GM10266 (cell line): ENCODE results near the gene TMEM107.

Source experiments
- DNase-seq: peaks from one replicate; pipeline ENCODE4 v3.0.0; 2012; ENCODE audit errors: extremely low spot score
- CTCF ChIP-seq: IDR thresholded peaks from 2 replicates; pipeline ENCODE4 v1.5.1; 2012; ENCODE audit warnings: mild to moderate bottlenecking, low read depth; ENCODE audit not compliant: control insufficient read depth, insufficient read depth; ENCODE audit errors: missing control alignments

The TMEM107 gene

DNA sequence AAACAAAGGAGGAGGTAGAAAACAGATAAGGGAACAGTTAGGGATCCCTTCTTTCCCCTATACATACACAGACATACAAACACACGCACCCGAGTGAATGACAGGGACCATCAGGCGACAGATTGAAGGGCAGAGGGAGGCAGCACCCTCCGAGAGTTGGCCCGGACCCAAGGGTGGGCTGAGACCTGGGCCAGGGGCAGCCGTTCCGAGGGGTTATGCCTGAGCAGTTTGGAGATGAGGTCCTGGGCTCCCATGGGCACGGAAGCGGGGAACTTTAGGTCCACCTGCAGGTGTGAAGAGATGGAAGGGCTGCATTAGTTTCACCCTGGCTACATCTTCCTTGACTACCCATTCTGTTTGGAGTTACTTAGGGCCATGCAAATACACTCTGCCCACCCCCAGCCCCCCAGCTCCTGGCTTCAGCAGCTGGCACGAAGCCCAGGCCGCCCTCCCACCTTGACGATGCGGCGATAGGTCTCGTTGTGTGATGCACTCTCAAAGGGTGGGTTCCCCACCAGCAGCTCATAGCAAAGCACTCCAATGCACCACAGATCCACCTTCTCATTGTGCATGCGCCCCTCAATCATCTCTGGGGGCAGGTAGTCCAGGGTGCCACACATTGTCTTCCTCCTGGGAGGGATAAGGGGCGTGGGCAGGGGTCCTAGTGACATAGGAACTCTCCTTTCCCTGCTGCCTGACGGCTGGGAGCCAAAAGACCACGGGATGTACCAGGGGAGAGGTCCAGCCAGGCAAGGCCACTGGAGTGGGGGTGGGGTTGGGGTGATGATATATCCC is 28.8 kb upstream of the TMEM107 start:
- DNase-seq, result no peak
- TF ChIP-seq CTCF, result no peak

DNA sequence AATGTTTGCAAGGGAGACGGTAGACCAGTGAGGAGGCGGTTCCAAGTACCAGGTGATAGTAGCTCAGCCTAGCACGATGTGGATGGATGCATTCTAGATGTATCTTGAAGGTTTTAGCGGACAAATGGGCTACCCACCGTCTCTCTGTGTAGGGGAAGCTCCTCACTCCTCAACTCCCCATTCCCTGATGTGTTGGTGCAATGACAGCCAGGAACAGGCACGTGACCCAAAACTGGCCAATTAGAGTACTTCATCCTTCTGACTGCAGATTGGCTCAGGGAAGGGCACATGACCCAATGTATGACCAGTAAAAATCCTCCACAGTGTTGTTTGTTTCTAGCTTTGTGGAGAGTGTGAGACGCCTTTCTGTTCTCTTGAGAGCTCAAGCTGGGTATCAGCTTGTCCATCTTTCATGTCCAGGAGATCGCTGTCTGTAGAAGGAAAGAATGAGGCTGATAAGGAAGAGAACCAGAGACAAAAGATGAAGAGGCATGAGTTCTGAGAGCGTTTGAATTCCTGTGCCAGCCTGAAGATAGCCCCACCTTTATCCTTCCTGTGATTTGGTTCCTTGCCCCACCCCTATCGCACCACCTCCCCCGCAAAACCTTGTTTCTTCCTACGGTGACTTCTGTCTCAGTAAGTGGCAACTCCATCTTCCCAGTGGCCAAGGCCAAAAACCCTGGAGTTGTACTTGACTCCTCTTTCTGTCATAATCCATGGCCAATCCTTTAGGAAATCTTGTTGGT is 16.1 kb upstream of the TMEM107 start:
- no peak for TF ChIP-seq CTCF
- peak; percentile 72 for DNase-seq

- no peak for TF ChIP-seq CTCF
- no peak for DNase-seq
Measured at GRCh38 chr17:8190506-8190905, 14.3 kb upstream of the TMEM107 start.

GRCh38 chr17:8189711-8190477 is 13.7 kb upstream of the TMEM107 start, which contains the start of gene BORCS6:
BORCS6 (minus strand) TSS chr17:8190180; CDS start chr17:8190140, 40 bp downstream.
- TF ChIP-seq CTCF, result peak; percentile 37
- DNase-seq, result peak; percentile 94

GRCh38 chr17:8189041-8189710 is 13.0 kb upstream of the TMEM107 start:
- no peak for DNase-seq
- no peak for TF ChIP-seq CTCF

GRCh38 chr17:8188263-8188839 is 12.2 kb upstream of the TMEM107 start:
- no peak for TF ChIP-seq CTCF
- no peak for DNase-seq
